Suprapubic skin (tissue), 4 donors: ENCODE measurements around the gene LIN28B. TPM values are rescaled to one million over a fixed set of nuclear protein-coding genes. Genes with fewer than 3 reads are reported as not detected.

Experiments
- DNase-seq, 2 donors: peaks; one replicate each; pipeline ENCODE4 v3.0.0-alpha.2; 2019; ENCODE audit warnings: low spot score in 2 of 2
- H3K27ac ChIP-seq: fragments of 200-600 bp; sonication (generic); one replicate; pipeline ENCODE4 v1.5.1; 2019
- H3K27me3 ChIP-seq: fragments of 200-600 bp; sonication (generic); one replicate; pipeline ENCODE4 v1.5.1; 2019
- H3K36me3 ChIP-seq: fragments of 200-600 bp; sonication (generic); one replicate; pipeline ENCODE4 v1.5.1; 2019
- H3K4me1 ChIP-seq: fragments of 200-600 bp; sonication (generic); one replicate; pipeline ENCODE4 v1.5.1; 2019
- H3K4me3 ChIP-seq: fragments of 200-600 bp; sonication (generic); one replicate; pipeline ENCODE4 v1.5.1; 2019; ENCODE audit warnings: mild to moderate bottlenecking
- H3K9me3 ChIP-seq: fragments of 200-600 bp; sonication (generic); one replicate; pipeline ENCODE4 v1.5.1; 2019
- EP300 ChIP-seq: sonication (generic); formaldehyde crosslinking; IDR thresholded peaks from one replicate; pipeline ENCODE4 v1.6.1; 2017; ENCODE audit warnings: antibody characterized with exemption
- POLR2A ChIP-seq, 2 donors: fragments of 450-650 bp; IDR thresholded peaks; one replicate each; pipeline ENCODE4 v1.6.1; 2017; ENCODE audit warnings: antibody characterized with exemption in 2 of 2, mild to moderate bottlenecking in 2 of 2, moderate library complexity in 2 of 2
- POLR2AphosphoS5 ChIP-seq, 3 donors: sonication (generic); formaldehyde crosslinking; IDR thresholded peaks; one replicate each; pipeline ENCODE4 v1.6.1; 2017; ENCODE audit warnings: antibody characterized with exemption in 3 of 3
- WGBS: methylation state at CpG from one replicate; pipeline ENCODE4 v1.1.5; 2018; 5-methylcytosine and 5-hydroxymethylcytosine counted together
- total RNA-seq, 4 donors: library from RNA; depleted of rRNA; stranded (reverse); fragments of >200 nt; gene quantifications; one replicate each; pipeline ENCODE4 v1.1.0, GENCODE V29; 2016
- TF ChIP-seq, protein P1 (sequence below), 2 donors: fragments of 200-600 bp in 1 of 2; fragments of 450-650 bp in 1 of 2; sonication (generic) in 1 of 2; IDR thresholded peaks; one replicate each; pipeline ENCODE4 v1.5.1; 2016 to 2019; ENCODE audit warnings: antibody characterized with exemption in 2 of 2, mild to moderate bottlenecking in 1 of 2, moderate library complexity in 1 of 2

Gene LIN28B
- total RNA-seq, 4 donors from 2014 or later, result not detected

DNA sequence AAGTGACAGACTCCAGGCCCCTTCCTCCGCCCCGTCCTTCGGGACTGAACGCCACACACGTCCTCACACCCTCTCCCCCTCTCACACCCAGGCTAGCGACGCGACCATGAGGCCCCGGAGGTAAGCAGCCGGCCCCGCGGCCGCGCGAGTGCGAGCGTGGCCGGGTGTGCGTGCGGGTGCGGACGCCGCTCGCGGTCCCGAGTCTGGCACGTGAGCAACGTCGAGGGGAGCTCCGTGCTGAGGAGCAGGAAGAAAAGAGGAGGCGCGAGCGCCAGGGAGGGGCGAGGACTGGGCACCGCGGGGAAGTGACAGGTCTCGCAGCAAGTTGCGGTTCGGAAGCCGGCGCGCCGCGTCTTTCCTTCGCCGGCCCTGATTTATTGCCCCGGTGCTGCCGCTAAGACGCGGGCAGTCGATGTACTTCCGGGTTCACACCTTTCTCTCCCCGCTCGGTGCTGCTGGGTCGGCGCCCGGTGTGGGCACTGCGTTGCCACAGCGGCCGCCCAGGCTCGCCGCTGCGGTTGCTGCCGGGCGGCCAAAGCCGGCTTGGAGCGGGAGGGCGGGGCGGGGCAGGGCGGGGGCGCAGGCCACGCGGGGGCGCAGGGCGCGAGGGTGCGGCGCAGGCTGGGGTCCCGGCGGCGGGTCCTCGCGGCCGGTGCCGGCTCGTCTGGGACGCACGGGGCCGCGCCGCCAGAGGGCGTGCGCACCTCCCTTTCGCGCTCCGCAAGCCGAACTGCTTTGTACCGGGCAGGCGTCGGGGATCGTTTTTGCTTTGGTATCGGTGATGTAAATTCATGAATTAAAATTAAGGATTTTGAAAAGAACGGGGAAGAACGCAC, 15.8 kb upstream of the LIN28B start:
- 8% methylated on average over 42 of the region's 104 CpGs for WGBS
- Histone ChIP-seq H3K4me3 (peak overlapping the region; percentile 47), H3K4me1 (peaks cover 15% of the 10 kb centered on the region), H3K27ac (no peak overlapping the region), H3K27me3 (peaks cover 65% of the 10 kb centered on the region), H3K9me3 (no peaks in the 10 kb centered on the region), H3K36me3 (no peaks in the 10 kb centered on the region)
- DNase-seq, result no peak
- TF ChIP-seq POLR2A (IDR thresholded peaks at IDR 0.05) (no peak), EP300 (no peak)
- TF ChIP-seq, protein P1, sequence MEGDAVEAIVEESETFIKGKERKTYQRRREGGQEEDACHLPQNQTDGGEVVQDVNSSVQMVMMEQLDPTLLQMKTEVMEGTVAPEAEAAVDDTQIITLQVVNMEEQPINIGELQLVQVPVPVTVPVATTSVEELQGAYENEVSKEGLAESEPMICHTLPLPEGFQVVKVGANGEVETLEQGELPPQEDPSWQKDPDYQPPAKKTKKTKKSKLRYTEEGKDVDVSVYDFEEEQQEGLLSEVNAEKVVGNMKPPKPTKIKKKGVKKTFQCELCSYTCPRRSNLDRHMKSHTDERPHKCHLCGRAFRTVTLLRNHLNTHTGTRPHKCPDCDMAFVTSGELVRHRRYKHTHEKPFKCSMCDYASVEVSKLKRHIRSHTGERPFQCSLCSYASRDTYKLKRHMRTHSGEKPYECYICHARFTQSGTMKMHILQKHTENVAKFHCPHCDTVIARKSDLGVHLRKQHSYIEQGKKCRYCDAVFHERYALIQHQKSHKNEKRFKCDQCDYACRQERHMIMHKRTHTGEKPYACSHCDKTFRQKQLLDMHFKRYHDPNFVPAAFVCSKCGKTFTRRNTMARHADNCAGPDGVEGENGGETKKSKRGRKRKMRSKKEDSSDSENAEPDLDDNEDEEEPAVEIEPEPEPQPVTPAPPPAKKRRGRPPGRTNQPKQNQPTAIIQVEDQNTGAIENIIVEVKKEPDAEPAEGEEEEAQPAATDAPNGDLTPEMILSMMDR (IDR thresholded peaks at IDR 0.05), result peak in 1 of 2 donors; percentile 50

DNA sequence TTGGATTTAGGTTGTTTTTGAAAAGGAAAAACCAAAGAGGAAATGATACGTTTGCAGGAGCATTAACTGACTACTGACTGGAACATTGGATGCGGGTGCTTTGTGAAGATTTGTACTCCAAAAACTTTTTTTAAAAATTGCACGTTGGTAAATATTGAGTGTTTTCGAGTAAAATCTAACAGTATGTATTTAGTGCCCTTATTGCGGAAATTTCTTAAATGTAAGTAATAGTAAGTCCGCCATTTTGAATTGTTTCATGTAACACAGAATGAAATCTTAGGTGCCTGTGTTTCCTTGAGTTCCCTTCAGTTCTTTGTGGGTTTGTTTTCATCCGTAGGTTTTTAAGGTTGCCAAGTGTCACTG, 15.2 kb upstream of the LIN28B start:
- H3K9me3 ChIP-seq, result no peaks in the 10 kb centered on the region
- H3K36me3 ChIP-seq, result no peaks in the 10 kb centered on the region
- no peak overlapping the region for H3K27ac ChIP-seq
- no peak for TF ChIP-seq EP300
- TF ChIP-seq POLR2A (IDR thresholded peaks at IDR 0.05), result no peak
- TF ChIP-seq, protein P1 (IDR thresholded peaks at IDR 0.05), result no peak
- TF ChIP-seq POLR2AphosphoS5 (IDR thresholded peaks at IDR 0.05), result no peak
- H3K27me3 ChIP-seq, result peaks cover 68% of the 10 kb centered on the region
- peak overlapping the region; percentile 47 for H3K4me3 ChIP-seq
- WGBS, result 12% methylated on average over 7 of the region's 7 CpGs
- DNase-seq, result no peak
- peaks cover 15% of the 10 kb centered on the region for H3K4me1 ChIP-seq

DNA sequence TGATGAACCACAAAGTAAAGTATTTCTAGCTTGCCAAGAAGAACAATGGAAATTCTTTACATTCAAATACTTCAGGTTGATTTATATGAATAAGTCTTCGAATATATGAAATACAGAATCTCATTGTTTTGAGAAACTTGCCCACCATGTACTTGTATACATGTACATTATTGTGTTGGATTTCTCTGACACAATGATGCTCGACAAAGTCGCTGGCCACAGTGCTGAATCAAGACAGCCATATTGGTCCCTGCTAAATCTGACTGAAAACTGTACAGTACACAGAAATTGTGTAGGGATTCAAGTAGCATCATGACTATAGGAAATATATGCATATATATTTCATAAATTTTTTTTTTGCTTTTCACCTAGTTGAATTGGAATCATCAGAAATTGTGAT, 13.1 kb upstream of the LIN28B start:
- H3K27me3 ChIP-seq, result peaks cover 78% of the 10 kb centered on the region

DNA sequence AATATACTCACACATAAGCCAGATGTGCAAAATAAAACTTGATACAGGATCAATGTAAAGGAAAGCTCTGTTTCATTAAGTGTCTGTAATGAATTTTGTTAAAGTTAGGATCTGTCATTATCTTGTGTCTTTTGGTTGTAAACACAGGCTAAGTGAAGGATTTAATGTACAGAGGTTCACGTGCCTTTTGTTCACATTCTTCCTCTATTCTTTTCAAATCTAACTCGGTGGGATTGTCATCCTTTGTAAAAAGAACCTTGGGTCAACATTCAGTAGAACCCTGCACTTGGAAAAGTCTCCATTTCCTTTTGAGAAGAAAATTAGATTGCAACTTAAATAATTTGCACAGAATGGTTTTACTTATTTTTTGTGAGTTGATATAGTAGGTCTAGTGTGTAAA, 7.7 kb upstream of the LIN28B start:
- Histone ChIP-seq H3K9me3 (no peaks in the 10 kb centered on the region), H3K4me1 (no peaks in the 10 kb centered on the region), H3K4me3 (no peak overlapping the region), H3K36me3 (no peaks in the 10 kb centered on the region), H3K27ac (no peak overlapping the region), H3K27me3 (peaks cover 87% of the 10 kb centered on the region)
- 54% methylated on average over 2 of the region's 2 CpGs for WGBS
- DNase-seq, result no peak
- TF ChIP-seq, protein P1 (IDR thresholded peaks at IDR 0.05), result no peak
- TF ChIP-seq EP300 (no peak), POLR2A (IDR thresholded peaks at IDR 0.05) (no peak), POLR2AphosphoS5 (IDR thresholded peaks at IDR 0.05) (no peak)

More for the DNA sequence above, 13.1 kb upstream of the LIN28B start:
- Histone ChIP-seq H3K27ac (no peak overlapping the region), H3K36me3 (no peaks in the 10 kb centered on the region), H3K9me3 (no peaks in the 10 kb centered on the region), H3K4me3 (no peak overlapping the region), H3K4me1 (peaks cover 15% of the 10 kb centered on the region)
- no peak for DNase-seq
- TF ChIP-seq POLR2A (IDR thresholded peaks at IDR 0.05), result no peak
- TF ChIP-seq EP300, result no peak
- TF ChIP-seq, protein P1 (IDR thresholded peaks at IDR 0.05), result no peak
- TF ChIP-seq POLR2AphosphoS5 (IDR thresholded peaks at IDR 0.05), result no peak
- WGBS, result 53% methylated on average over 3 of the region's 3 CpGs

DNA sequence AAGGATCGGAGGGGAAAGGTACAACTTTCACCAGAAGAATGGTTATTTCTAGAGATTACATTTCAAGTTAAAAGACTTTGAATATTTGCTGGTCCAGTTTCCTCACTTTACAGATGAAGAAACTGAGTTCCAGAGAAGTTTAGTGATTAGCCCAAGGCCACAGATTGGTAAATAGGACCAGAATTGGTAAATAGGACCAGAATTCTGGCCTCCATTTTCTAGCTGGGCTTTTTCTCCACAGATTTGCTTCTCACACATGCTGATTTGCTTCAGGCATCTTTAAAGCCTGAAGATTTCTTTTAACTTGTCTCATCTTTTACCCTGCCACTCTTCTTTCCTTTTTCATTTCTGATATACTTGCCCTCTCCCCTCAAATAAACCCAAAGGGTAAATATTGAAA, 5.2 kb upstream of the LIN28B start:
- no peak for DNase-seq
- H3K4me3 ChIP-seq, result no peak overlapping the region
- H3K27me3 ChIP-seq, result peaks cover 90% of the 10 kb centered on the region
- H3K27ac ChIP-seq, result no peak overlapping the region
- H3K9me3 ChIP-seq, result no peaks in the 10 kb centered on the region
- TF ChIP-seq, protein P1 (IDR thresholded peaks at IDR 0.05), result no peak
- no peak for TF ChIP-seq EP300
- TF ChIP-seq POLR2AphosphoS5 (IDR thresholded peaks at IDR 0.05), result no peak
- no peak for TF ChIP-seq POLR2A (IDR thresholded peaks at IDR 0.05)
- WGBS, result 81% methylated on average over 1 of the region's 1 CpG
- peaks cover 2% of the 10 kb centered on the region for H3K4me1 ChIP-seq
- no peaks in the 10 kb centered on the region for H3K36me3 ChIP-seq
